HG03469 (cell line): ENCODE results near the gene JAKMIP2.

Experiments
- ATAC-seq: cut with Tn5 transposase; IDR thresholded peaks from one replicate; pipeline ENCODE4 v1.9.1; 2021; ENCODE audit warnings: mild to moderate bottlenecking, moderate library complexity, moderate number of reproducible peaks; ENCODE audit not compliant: unreplicated experiment

JAKMIP2 gene

DNA sequence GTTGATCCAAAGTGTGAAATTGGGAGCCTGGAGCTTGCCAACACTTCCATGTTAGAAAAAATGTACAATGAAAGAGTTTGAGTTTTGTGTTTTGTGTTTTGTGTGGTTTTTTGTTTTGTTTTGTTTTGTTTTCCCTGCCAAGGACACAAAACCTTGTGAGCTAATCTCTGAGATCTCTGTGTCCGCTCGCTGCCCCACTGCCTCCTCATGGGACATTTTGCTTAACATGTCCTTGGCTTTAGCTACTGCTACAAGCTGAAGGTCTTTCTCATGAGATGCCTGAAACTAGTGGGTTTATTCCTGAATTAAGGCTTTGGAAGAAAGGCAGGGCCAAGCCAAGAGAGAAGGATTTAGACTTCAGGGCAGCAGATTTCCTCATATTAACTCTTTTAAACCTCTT lies 7.3 kb upstream of the JAKMIP2 start:
- no peak for ATAC-seq

DNA sequence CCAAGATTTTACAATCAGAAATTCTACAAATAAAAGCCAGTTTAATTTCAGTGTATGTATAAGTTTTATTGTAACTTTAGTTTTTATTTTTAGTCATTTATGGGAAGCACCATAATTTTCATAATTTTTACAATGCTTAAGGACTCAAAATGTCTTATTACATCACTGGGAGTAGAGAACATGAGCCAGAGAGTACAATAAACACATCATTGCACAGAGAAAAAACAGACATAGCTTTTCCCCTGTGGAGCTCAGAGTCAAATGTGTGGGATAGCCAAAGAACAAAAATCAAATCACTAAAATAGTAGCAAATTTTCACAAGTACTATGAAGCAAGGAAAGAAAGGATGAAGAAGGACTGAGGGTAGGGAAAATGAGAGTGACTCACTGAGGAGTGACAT lies 5.5 kb upstream of the JAKMIP2 start:
- ATAC-seq, result no peak

DNA sequence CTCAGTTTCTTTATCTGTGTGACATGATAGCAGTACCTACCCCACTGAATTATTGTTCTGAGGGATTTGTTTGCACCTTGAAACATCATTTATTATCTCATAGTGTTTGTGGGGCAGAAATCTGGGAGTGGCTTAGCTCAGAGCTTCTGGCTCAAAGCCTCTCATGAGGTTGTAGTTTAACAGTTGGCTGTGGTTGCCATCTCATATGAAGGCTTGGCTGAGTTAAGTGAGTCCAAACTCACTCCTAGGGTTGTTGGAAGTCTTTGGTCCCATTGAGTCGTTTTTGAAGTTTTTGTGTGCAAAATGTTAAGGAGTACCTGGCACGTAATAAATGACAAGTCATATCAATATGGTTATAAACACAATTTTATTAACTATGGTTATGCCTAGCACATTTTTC lies 3.6 kb upstream of the JAKMIP2 start:
- ATAC-seq, result no peak

DNA sequence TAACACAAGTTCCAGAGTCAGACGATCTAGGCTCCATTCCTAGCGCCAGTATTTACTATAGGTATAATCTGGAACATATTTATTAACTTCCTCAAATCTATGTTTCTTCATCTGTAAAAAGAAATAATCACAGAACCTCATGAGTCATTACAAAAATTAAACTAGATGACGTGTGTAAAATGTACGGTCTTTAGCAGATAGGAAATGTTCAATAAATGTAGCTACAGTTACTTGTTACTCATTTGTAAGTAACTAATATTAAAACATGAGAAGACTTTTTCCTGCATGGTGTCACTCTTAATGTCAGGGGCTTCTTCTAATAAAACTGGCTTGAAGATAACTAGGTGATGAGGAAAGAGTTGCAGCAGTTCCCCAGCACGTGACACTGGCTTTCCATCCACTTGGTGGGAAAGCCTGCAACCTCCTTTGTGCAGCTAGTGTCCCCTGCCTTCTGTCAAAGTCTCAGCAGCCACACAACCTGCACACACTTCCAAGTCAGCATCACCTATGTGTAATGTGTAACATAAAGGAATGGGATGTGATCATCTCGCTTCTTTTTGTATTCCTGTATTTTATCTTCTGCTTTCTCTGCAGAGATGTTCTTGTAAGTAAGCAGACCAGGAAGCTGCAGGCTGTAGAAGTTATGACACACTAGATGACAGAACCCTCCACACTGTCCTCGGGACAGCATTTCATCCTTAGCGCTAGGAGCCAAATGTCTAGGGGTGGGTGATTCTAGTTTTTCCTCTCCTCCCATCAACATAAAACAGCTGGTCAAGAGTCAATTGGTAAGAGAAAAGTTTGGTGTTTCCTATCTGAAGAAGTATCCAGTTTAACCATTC lies 1.8 kb upstream of the JAKMIP2 start:
- no peak for ATAC-seq

DNA sequence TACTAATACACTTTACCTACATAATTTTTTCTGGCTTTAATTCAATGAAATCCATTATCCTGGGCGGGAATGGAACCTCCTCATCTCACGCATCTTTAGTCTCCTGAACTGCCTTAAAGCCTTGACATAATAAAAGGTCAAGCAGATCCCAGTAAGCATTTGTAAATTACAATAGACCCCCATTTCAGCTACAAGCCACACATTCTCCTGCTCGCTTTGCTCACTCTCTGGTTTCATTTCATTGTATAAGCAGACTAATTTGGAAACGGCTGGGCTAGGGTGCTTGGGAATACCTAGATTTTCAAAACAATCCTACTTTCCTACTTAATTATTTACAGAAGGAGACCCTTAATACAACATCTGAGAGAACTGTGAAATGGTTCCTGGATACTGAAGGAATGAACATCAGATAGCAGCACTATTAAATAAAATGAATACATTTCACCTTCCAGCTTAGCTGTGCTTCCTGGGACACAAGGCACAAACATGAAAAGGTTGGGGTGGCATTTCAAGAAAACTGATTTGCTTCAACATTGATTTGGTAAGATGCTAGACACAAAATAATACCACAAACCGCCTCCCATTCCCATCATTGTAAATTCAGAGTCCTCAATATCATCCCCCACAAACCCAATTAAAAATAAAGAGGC lies 1.5 kb downstream of the JAKMIP2 start:
- ATAC-seq, result no peak

DNA sequence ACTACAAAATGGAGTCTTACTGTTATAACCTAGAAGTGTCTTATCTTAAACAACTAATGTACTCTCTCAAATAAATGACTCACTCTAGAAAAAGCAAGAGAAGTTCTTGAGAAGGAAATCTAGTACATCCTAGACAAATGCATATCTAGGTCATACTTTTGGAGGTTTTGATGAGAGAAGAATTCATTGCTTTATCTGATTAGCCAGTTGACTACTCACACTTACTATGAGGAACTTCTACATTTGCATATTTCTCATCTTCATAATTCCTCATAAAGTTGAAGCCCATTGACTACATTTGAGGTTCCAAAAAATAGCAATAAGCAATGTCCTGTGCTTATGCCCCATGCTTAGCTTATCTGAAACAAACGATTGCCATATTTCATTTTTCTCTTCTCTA lies 2.8 kb downstream of the JAKMIP2 start:
- ATAC-seq, result no peak

DNA sequence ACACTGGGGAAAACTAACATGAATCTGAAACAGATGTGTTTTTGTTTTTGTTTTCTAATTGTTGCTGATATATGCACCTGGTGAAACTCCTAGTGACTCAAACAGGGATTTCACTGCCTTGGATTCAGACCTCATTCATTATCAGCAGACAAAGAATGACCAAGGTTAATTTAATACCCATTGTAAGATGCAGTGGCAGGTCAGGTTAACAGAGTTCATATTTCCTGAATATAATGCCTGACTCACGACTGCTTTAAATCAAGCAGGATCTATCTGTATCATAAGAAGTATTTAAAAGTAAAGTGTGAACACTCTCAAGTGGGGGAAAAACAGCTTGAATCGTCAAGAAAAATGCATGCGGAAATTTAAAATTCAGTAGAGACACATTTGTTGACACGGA lies 5.5 kb downstream of the JAKMIP2 start:
- no peak for ATAC-seq

DNA sequence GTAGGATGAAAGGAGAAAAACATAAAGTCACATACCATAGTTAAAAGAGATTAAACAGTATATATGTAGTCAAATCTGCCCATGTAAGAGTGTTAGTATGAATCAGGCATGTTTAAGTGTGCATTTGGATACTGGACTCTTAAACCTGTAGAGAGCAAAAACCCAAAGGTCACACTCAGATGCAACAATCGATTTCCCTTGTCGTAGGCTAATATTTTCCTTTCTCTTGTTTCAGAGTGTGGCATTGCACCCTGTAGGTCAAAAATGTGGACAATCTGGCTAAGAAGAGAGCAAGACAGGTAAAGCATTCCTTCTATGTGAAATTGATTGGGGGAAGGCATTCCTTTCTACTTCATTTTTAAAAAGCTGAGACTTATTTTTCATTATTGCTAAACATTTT lies 8.9 kb downstream of the JAKMIP2 start:
- ATAC-seq, result no peak

DNA sequence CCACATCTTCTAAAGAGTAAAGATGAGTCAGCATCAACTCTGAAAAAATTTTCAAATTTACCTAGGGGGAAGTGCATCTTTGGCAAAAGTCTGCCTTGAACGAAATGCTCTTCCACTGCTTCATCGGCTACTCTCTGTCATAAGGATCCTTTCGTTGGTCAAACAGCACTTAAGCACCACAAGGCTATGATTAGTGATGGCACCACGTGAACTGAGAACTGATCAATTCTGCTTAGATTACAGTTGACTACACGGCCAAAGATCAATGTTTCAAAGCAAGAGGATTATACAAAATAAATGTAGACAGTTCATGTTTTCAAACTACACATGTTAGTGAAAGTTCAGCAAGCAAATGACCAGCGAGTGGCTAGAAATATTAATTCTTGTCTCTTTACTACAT lies 9.4 kb downstream of the JAKMIP2 start:
- no peak for ATAC-seq

DNA sequence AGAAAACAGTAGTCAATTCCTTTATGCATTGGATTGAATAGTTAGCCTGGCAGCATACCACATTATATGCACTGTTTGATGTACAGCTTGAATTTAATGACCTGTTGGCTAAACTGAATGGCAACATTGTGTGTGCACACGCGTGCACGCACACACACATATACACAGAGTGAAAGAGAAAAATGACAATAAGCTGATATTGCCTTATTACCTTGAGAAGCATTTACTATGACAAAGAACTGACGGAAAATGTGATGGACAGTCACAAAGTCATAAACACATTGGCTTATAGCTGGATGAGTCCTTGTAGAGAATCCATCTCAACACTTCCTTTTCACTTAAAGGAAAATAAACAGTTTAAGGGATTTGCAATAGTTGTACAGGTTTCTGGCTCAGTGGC lies 15.5 kb downstream of the JAKMIP2 start:
- ATAC-seq, result no peak

DNA sequence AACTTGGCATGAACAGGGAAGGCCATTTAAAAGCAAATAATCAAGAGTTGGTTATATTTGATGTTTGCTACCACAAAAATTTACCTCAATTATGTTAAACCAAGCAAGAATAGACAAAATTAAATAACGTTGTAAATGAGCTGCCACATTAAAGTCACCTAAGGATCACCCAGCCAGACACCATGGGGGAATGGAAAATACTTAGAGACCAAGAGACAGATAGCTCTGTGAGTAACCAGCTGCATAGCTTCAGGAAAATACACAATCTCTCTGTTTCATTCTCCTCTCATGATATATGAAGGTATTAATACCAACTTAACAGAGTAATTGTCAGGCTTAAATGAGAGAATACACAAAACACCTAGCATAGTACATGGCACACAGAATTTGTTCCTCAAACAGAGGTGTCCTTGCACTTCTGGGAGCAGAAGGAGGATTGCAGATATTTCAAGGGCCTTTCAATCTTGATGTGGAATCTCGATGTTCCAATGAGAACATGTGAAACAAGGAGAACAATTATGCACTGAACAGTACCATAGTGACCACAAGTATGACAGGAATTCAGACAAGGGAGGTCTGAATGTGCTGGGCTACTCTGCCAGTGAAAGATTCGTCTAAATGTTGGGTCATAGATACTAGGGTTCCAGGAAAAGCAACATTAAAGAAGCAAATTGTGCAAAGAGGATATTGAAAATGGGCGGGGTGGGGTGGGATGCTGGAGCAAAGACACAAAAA lies 18.6 kb downstream of the JAKMIP2 start:
- ATAC-seq, result no peak

DNA sequence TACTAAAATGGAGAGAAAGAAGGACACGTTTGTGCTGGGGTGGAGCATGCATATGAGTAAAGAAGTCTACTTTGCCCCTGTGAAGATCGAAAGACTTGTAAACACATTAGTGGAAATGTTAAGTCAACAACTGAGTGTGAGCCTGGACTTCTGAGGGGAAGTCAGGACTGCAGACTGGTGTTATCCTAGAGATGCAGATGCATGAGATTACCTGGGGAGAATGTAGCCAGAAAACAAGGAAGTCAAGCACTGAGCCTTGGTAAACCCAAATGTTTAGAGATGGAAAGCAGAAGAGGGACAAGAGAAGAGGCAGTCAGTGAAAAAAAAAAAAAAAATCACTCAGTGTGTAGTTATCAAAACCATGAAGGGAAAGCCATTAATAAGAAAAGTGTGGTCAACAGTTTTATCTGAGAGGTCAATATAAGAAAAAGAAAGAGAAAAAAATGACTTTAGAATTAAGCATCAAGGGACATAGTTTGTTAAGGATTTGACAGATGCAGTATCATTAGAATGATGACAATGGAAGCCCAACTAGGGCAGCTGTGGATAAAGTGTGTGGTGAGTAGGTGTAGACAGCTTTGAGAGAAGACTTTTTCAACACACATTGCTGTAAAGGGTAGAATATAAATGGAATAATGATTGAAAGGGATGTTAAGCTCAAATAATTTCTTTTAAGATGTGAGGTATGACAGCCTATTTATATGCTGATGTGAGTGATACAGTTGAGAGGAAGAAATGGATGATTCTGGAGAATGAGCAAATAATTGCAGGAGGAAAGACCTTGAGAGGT lies 22.2 kb downstream of the JAKMIP2 start:
- ATAC-seq, result no peak

DNA sequence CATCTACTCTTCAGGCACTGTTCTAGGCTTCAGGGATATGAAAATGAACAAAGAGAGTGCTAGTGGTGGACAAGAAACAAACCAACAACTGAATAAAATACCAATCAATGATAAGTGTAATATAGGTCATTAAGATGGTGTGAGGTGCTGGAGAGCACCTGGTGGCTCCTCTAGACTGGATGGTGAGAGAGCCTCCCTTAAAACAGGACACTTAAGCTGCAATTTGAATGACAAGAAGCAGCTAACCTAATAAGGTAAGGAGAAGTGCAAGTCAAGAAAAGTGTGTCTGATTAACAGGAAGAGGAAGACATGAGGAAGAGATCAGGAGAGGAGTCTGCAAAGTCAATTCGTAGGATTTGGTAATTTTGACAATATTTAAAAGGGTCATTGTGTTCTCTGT lies 23.1 kb downstream of the JAKMIP2 start:
- ATAC-seq, result no peak

DNA sequence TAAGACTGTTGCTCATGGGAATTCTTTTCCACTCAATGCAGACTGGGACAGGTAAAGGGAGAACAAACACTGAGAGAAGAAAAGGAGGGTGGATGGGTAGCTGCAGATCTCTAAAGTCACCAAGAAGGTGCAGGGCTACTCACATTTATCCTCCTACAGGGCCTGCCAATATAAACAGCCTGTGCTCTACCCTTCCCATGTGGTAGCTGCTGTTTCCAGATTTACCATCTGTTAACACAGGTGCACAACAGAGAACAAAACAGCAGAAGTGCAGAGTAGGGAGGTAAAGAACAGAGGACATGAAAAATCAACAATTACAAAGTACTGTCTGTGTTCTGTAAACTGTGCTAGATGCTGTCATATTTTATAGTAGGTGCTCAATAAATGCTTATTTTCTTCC lies 26.0 kb downstream of the JAKMIP2 start:
- ATAC-seq, result no peak

DNA sequence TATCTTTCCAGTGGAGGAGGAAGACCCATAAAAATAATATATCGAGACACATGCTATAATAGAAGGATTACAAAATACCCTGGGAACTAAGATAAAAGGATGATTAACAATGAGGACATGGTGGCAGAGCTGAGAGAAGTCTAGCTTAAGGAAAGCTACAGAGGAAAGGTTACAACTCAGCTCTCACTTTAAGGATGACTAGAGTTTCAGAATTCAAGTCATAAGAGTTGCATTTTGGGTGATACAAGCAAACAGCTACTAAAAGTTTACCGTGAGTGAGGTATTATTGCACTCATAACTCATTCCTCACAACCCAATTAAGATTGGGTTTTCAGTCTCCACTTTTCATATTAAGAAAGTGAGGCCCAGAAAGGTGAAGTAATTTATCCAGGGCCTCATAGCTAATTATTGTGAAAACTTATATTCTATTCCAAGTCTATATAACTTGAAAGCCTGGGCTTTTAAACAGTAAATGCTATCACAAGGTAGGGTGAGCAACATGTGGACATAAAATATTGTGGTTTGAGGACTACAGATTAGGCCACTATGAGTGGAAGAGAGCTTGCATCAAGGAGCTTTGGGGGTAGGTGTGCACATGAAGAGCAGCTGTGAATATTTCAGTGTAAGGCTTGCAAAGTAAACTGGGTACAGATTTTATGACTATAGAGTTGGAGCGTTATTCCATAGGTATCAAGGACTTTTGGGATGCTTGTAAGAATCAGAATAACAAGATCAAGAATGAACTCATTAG lies 28.0 kb downstream of the JAKMIP2 start:
- ATAC-seq, result no peak

DNA sequence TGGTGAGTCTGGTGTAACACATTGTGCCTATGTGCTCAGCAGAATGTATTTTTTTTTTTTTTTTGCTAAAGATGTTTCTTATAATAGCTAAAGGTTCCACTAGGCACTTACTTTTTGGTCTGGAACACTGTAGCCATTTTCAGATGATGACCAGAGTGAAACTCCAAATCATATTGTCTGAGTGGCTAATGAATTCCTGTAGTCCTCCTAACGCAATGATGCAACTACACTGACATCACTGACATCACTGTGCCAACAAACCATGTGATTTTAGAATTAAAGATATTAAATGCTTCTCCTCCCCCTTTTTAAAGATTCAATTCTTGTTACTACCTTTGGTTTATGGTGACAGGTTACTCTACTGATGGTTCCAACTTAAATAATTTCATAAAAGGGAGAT lies 28.8 kb downstream of the JAKMIP2 start:
- ATAC-seq, result no peak

DNA sequence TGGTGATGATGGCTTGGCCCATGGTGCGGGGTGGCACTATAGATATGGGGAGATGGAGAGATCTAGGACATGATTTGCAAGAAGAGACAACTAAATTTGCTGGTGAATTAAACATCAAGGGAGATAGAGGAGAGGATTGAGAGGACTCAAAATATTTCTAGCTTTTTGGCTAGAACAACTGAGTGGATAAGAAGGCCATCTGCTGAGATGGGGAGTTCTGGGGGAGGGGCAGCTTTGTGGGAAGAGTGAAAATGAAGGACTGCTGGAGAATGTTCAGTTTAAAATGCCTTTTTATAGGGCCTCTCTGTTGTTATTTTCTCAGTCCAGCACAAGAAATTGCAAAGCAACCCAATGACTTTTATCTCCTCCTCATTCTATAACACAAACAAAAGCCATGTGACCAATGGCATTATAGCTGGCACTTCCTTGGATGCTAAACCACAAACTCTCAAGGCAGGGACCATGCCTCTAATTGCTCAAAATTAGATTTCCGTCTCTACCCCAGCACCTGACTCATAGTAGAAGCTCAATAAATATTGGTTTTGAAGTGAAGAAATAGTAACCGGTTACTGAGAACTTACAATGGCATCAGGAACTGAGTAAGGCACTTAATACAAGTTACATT lies 29.8 kb downstream of the JAKMIP2 start:
- no peak for ATAC-seq

DNA sequence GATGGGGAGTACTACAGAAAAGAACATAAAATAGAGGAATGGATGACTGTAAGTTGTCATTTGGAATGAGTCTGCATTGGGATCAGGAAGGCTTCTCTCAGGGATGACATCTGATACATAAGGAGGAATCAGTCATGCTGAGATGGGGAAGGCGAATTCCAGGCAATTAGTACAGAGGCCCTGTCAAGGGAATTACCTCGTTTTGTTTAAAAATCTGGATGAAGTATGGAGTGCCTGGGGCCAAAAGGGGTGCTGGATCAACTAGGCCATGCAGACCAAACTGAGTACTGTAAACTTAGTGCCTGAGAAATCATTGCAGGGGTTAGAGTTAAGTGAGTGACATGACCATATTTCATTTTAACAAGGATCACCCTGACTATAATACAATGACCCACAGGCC lies 30.5 kb downstream of the JAKMIP2 start:
- no peak for ATAC-seq

DNA sequence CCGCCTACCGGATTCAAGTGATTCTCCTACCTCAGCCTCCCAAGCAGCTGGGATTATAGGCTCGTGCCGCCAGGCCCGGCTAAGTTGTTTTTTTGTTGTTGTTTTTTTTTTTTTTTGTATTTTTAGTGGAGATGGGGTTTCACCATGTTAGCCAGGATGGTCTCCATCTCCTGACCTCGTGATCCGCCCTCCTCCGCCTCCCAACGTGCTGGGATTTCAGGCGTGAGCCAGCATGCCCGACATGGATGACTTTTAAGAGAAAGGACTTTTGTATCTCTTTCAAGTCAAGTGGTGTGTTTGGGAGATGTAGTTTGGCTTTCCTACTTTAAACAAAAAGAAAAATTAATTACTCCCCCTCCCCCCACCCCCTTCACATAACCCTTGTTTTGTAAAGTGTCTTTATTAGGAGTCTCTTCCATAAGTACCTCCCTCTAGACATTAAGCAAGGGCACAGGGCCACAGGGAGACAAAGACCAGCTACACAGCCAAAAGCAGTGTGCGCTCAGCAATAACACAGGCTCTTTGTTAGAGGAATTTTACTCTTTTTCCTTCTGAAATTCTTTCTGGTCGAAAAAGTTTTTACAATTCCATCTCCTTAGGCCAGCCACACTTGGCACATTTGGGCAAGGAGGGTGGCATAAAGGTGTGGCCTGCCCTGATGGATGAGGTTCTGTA lies 31.2 kb downstream of the JAKMIP2 start:
- no peak for ATAC-seq
